ENCODE results near the gene GMCL2. TPM values are rescaled to one million over a fixed set of nuclear protein-coding genes. Genes with fewer than 3 reads are reported as not detected.

GMCL2 gene
- total RNA-seq (2011; cell fraction: chromatin; rRNA removed; ENCODE audit: low replicate concordance): 0.14 TPM in 1 of 2 replicates, not detected in the other
- not detected in 2 replicates for total RNA-seq (2011; cell fraction: nucleolus; rRNA removed)
- total RNA-seq (2011; cell fraction: nucleoplasm; rRNA removed): not detected in 2 replicates
- not detected in 2 replicates for total RNA-seq (2014; rRNA removed)
- total RNA-seq (2014; rRNA removed; fragmentation: Illumina TruSeq; extraction: Trizol): 0.04 TPM in 1 of 2 replicates, not detected in the other
- total RNA-seq (2015; rRNA removed; fragmentation: Illumina TruSeq; extraction: Trizol): not detected in 2 replicates
- not detected in 2 replicates for total RNA-seq (2021)
- polyA plus RNA-seq (2011; rRNA removed): 0.03 TPM in 1 of 2 replicates, not detected in the other
- polyA plus RNA-seq (2011; cell fraction: cytosol; rRNA removed): not detected in 2 replicates
- polyA plus RNA-seq (2011; cell fraction: nucleus; rRNA removed): not detected in 2 replicates
- not detected in 2 replicates for polyA plus RNA-seq (2012)
- not detected in 2 replicates for polyA plus RNA-seq (2014; fragmentation: Illumina TruSeq; extraction: Trizol)
- polyA plus RNA-seq (2014; fragmentation: Nextera tagmentation; extraction: Ambion mirVana): not detected
- polyA plus RNA-seq (2014; rRNA removed): not detected in 2 replicates
- polyA minus RNA-seq (2011; rRNA and poly(A)+ RNA removed): 0.06 TPM in 1 of 2 replicates, not detected in the other
- polyA minus RNA-seq (2011; cell fraction: cytosol; rRNA and poly(A)+ RNA removed): not detected in 2 replicates
- not detected in 2 replicates for polyA minus RNA-seq (2011; cell fraction: nucleus; rRNA and poly(A)+ RNA removed)
- percentile 16 among the genes with signal in this experiment for Bru-seq, nascent RNA
- BruChase-seq, experiment 1, labeled RNA remaining after a 2-hour chase: not detected
- not detected for BruChase-seq, experiment 2, labeled RNA remaining after a 6-hour chase
- long read RNA-seq, experiment 1: 0 reads
- long read RNA-seq, experiment 2: 0 reads
- long read RNA-seq, experiment 3: 0 reads

DNA sequence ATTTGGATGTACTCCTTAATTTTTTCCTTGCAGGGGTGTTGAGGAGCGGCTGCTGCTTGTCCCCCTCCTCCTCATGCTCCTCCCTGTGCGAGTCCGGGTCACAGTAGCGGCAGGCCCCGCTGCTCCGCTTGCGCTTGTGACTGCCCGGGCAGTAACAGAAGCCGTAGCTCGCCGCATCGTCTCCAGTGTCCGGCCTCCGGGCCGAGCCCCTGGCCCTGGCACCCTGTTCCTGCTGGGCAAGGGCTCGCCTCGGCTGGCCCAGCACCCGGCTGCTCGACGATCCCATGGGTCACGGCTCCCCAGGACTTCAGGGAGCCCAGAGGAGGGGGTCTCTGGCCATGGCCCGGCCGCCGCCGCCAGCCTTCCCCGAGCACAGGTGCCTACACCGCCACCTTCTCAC is at the start of gene GMCL2:
TSS of gene GMCL2 (minus strand) at position 358 of the 400 bp plus-strand sequence. CDS start at position 286, 72 bp downstream.
- TF ChIP-seq NFE2L1 (tag; IDR thresholded peaks at IDR 0.05; ENCODE audit: borderline replicate concordance, low read depth) (no peak), ZBTB33 (CRISPR knock-in tag; IDR thresholded peaks at IDR 0.05) (peak; percentile 69; the same call in 1 of the 2 replicates), TCF7L2 (IDR thresholded peaks at IDR 0.05; ENCODE audit: low read depth, low read length) (no peak), ZNF766 (CRISPR knock-in tag; conservative IDR thresholded peaks at IDR 0.05) (no peak), U2AF1 (optimal IDR thresholded peaks at IDR 0.05; ENCODE audit: low read depth, low read length) (no peak), HMG20A (CRISPR knock-in tag; conservative IDR thresholded peaks at IDR 0.05) (no peak), ZFPM2 (CRISPR knock-in tag; IDR thresholded peaks at IDR 0.05) (no peak), AFF1 (IDR thresholded peaks at IDR 0.05; ENCODE audit: low read depth in 1 of 2, partially characterized antibody in 2 of 2) (no peak)
- CTCF ChIA-PET (ENCODE audit: low intra/inter-chr PET ratio): no interaction called here
- no TSS peak for BruUV-seq (replicated peaks)
- POLR2A ChIA-PET: interaction anchor here (0.6 kb wide), 1 partner anchor 384 kb away, joined by 3 read pairs; no protein-coding TSS in a partner anchor
- no peak within 1 kb of the TSS for H3K27ac ChIP-seq (ENCODE audit: extremely low read depth, low read depth, low read length)
- no peaks in the 10 kb centered on the region for H3K27me3 ChIP-seq (ENCODE audit: control insufficient read depth in 2 of 2, insufficient read depth in 2 of 2, low read length in 2 of 2)
- H3K9ac ChIP-seq (ENCODE audit: insufficient read depth in 1 of 2, low read depth in 2 of 2, low read length in 2 of 2): no peak within 1 kb of the TSS
- ATAC-seq (no peak), DNase-seq (ENCODE audit: extremely low read depth in 1 of 4, low spot score in 3 of 4) (peak in 1 of 4 experiments; percentile 8), FAIRE-seq (no peak)
- H4K20me1 ChIP-seq (replicated peaks; ENCODE audit: control insufficient read depth, insufficient read depth, low read length): no peaks in the 10 kb centered on the region
- peak within 1 kb of the TSS; percentile 83 for H2AFZ ChIP-seq (ENCODE audit: low read depth, low read length)
- H3K36me3 ChIP-seq (ENCODE audit: control insufficient read depth, insufficient read depth, low read length): no peaks in the 10 kb centered on the region
- H3K9me3 ChIP-seq (replicated peaks; ENCODE audit: control insufficient read depth, insufficient read depth, low read depth, low read length): no peaks in the 10 kb centered on the region
- 85% methylated on average over 21 of the region's 27 CpGs for WGBS (ENCODE audit: insufficient coverage, low coverage, missing lambda C conversion rate)
- in situ Hi-C loops (cut with MboI) (no loop called here), intact Hi-C loops (cut with micrococcal nuclease) (no loop called here)
- peaks cover 9 to 13% of the 10 kb centered on the region in 2 experiments for H3K4me1 ChIP-seq (replicated peaks in 1 of 2; ENCODE audit: control insufficient read depth in 2 of 2, insufficient read depth in 2 of 2, low read length in 2 of 2)
- no peaks in the 10 kb centered on the region for H3K9me1 ChIP-seq (ENCODE audit: control insufficient read depth, insufficient read depth, low read length)
- H3K4me2 ChIP-seq (ENCODE audit: insufficient read depth, low read length): no peak within 1 kb of the TSS
- no peaks in the 10 kb centered on the region for H3K79me2 ChIP-seq (ENCODE audit: control insufficient read depth, insufficient read depth, low read length)
- H3K4me3 ChIP-seq: no peak within 1 kb of the TSS

All from K562 (cell line).